ENCODE data around the gene EFR3B. TPM values are rescaled to one million over a fixed set of nuclear protein-coding genes. Genes with fewer than 3 reads are reported as not detected.

EFR3B gene
- total RNA-seq, 1 donor from 2014 or later = 11.3 TPM

GRCh38 chr2:25050128-25050527 lies 8.3 kb downstream of the EFR3B start:
- no peaks in the 10 kb centered on the region for H3K36me3 Mint-ChIP-seq (ENCODE audit: low read depth, unreplicated experiment)
- no peaks in the 10 kb centered on the region for H3K27me3 Mint-ChIP-seq (ENCODE audit: unreplicated experiment)
- TF ChIP-seq CTCF (IDR thresholded peaks at IDR 0.05; ENCODE audit: unreplicated experiment) = no peak
- DNase-seq (ENCODE audit: low spot score) = no peak
- H3K9me3 Mint-ChIP-seq (ENCODE audit: unreplicated experiment) = no peaks in the 10 kb centered on the region
- H3K4me3 Mint-ChIP-seq (ENCODE audit: unreplicated experiment) = no peak overlapping the region
- no peaks in the 10 kb centered on the region for H3K4me1 Mint-ChIP-seq (ENCODE audit: unreplicated experiment)
- no peak overlapping the region for H3K27ac Mint-ChIP-seq (ENCODE audit: unreplicated experiment)

GRCh38 chr2:25053041-25053440 lies 11.2 kb downstream of the EFR3B start:
- TF ChIP-seq CTCF (IDR thresholded peaks at IDR 0.05; ENCODE audit: unreplicated experiment) = no peak
- Mint-ChIP-seq H3K27me3 (ENCODE audit: unreplicated experiment) (peaks cover 2% of the 10 kb centered on the region), H3K36me3 (ENCODE audit: low read depth, unreplicated experiment) (no peaks in the 10 kb centered on the region), H3K4me3 (ENCODE audit: unreplicated experiment) (no peak overlapping the region), H3K27ac (ENCODE audit: unreplicated experiment) (no peak overlapping the region), H3K9me3 (ENCODE audit: unreplicated experiment) (no peaks in the 10 kb centered on the region), H3K4me1 (ENCODE audit: unreplicated experiment) (no peaks in the 10 kb centered on the region)
- DNase-seq (ENCODE audit: low spot score) = no peak

- Mint-ChIP-seq H3K9me3 (ENCODE audit: unreplicated experiment) (no peaks in the 10 kb centered on the region), H3K4me1 (ENCODE audit: unreplicated experiment) (no peaks in the 10 kb centered on the region), H3K27me3 (ENCODE audit: unreplicated experiment) (peaks cover 2% of the 10 kb centered on the region), H3K27ac (ENCODE audit: unreplicated experiment) (no peak overlapping the region), H3K36me3 (ENCODE audit: low read depth, unreplicated experiment) (no peaks in the 10 kb centered on the region), H3K4me3 (ENCODE audit: unreplicated experiment) (no peak overlapping the region)
- no peak for TF ChIP-seq CTCF (IDR thresholded peaks at IDR 0.05; ENCODE audit: unreplicated experiment)
- no peak for DNase-seq (ENCODE audit: low spot score)
Measured at GRCh38 chr2:25054720-25055119, 12.8 kb downstream of the EFR3B start.

GRCh38 chr2:25055376-25055920 lies 13.6 kb downstream of the EFR3B start:
- DNase-seq (ENCODE audit: low spot score) = no peak
- H3K27me3 Mint-ChIP-seq (ENCODE audit: unreplicated experiment) = peaks cover 2% of the 10 kb centered on the region
- H3K4me1 Mint-ChIP-seq (ENCODE audit: unreplicated experiment) = no peaks in the 10 kb centered on the region
- H3K27ac Mint-ChIP-seq (ENCODE audit: unreplicated experiment) = no peak overlapping the region
- H3K4me3 Mint-ChIP-seq (ENCODE audit: unreplicated experiment) = no peak overlapping the region
- no peak for TF ChIP-seq CTCF (IDR thresholded peaks at IDR 0.05; ENCODE audit: unreplicated experiment)
- H3K36me3 Mint-ChIP-seq (ENCODE audit: low read depth, unreplicated experiment) = no peaks in the 10 kb centered on the region
- H3K9me3 Mint-ChIP-seq (ENCODE audit: unreplicated experiment) = no peaks in the 10 kb centered on the region

GRCh38 chr2:25056098-25056821 lies 14.4 kb downstream of the EFR3B start:
- TF ChIP-seq CTCF (IDR thresholded peaks at IDR 0.05; ENCODE audit: unreplicated experiment) = no peak
- H3K36me3 Mint-ChIP-seq (ENCODE audit: low read depth, unreplicated experiment) = no peaks in the 10 kb centered on the region
- no peak for DNase-seq (ENCODE audit: low spot score)
- H3K4me1 Mint-ChIP-seq (ENCODE audit: unreplicated experiment) = no peaks in the 10 kb centered on the region
- H3K9me3 Mint-ChIP-seq (ENCODE audit: unreplicated experiment) = no peaks in the 10 kb centered on the region
- H3K27me3 Mint-ChIP-seq (ENCODE audit: unreplicated experiment) = peaks cover 2% of the 10 kb centered on the region
- H3K4me3 Mint-ChIP-seq (ENCODE audit: unreplicated experiment) = no peak overlapping the region
- H3K27ac Mint-ChIP-seq (ENCODE audit: unreplicated experiment) = no peak overlapping the region

All from endothelial cell (in vitro differentiated cells).